SK-N-SH (cell line): ENCODE results near the gene SV2C. TPM values are rescaled to one million over a fixed set of nuclear protein-coding genes. Genes with fewer than 3 reads are reported as not detected.

Source experiments
- CTCF ChIA-PET: fragments of 300-600, 350-600 bp; formaldehyde crosslinking; extraction: SDS; loops from one replicate; lab custom pipeline; 2021; lab: Yijun Ruan, JAX
- POLR2A ChIA-PET: fragments of 350-600 bp; sonication (Branson Sonifier 250); formaldehyde crosslinking; extraction: SDS; loops from one replicate; lab custom pipeline; 2020; ENCODE audit warnings: antibody characterized with exemption, inconsistent platforms; lab: Yijun Ruan, JAX
- DNase-seq: peaks from one replicate; pipeline ENCODE4 v3.0.0; 2012
- H2AFZ ChIP-seq: fragments of 200-600 bp; sonication (generic); 2 replicates; pipeline ENCODE4 v1.8.1; 2016; ENCODE audit warnings: antibody characterized with exemption, mild to moderate bottlenecking, low read depth
- H3F3A ChIP-seq: fragments of 200-600 bp; sonication (generic); replicated peaks from 2 replicates; pipeline ENCODE3; 2016; ENCODE audit warnings: antibody characterized with exemption, mild to moderate bottlenecking; ENCODE audit not compliant: insufficient read depth
- H3K27ac ChIP-seq, 2 experiments: fragments of 200-500 bp in 1 of 2; fragments of 200-600 bp in 1 of 2; sonication (Bioruptor generic) in 1 of 2; sonication (generic), shearing (Covaris generic) in 1 of 2; 2 replicates each; pipeline versions ENCODE4 v1.5.1 to v1.6.1; 2014 to 2016; ENCODE audit warnings: low read depth in 2 of 2, inconsistent platforms in 1 of 2, low read length in 1 of 2, mild to moderate bottlenecking in 1 of 2, mixed read lengths in 1 of 2
- H3K27me3 ChIP-seq: fragments of 200-600 bp; sonication (generic), shearing (Covaris generic); 2 replicates; pipeline ENCODE4 v1.6.1; 2016; ENCODE audit warnings: mixed run types; ENCODE audit not compliant: insufficient read depth
- H3K36me3 ChIP-seq, 2 experiments: fragments of 200-500 bp in 1 of 2; fragments of 200-600 bp in 1 of 2; sonication (Bioruptor generic) in 1 of 2; sonication (generic) in 1 of 2; replicated peaks in 1 of 2; 2 replicates each; pipeline versions ENCODE3 to v1.5.1; 2014 to 2016; ENCODE audit warnings: low read length in 1 of 2, mild to moderate bottlenecking in 1 of 2; ENCODE audit not compliant: insufficient read depth in 2 of 2, control insufficient read depth in 1 of 2
- H3K4me1 ChIP-seq, 2 experiments: fragments of 200-500 bp in 1 of 2; fragments of 200-600 bp in 1 of 2; sonication (Bioruptor generic) in 1 of 2; sonication (generic), shearing (Covaris generic) in 1 of 2; 2 replicates each; pipeline versions ENCODE4 v1.5.1 to v1.6.1; 2014 to 2016; ENCODE audit warnings: low read depth in 1 of 2, low read length in 1 of 2, mixed run types in 1 of 2; ENCODE audit not compliant: insufficient read depth in 2 of 2, control insufficient read depth in 1 of 2
- H3K4me2 ChIP-seq: fragments of 200-600 bp; sonication (generic), shearing (Covaris generic); 2 replicates; pipeline ENCODE4 v1.6.1; 2017; ENCODE audit warnings: mixed run types
- H3K4me3 ChIP-seq, 2 experiments: fragments of 200-500 bp in 1 of 2; fragments of 200-600 bp in 1 of 2; sonication (Bioruptor generic) in 1 of 2; sonication (generic), shearing (Covaris generic) in 1 of 2; 2 replicates each; pipeline versions ENCODE4 v1.5.1 to v1.8.1; 2014 to 2016; ENCODE audit warnings: low read depth in 2 of 2, inconsistent platforms in 1 of 2, low read length in 1 of 2, mild to moderate bottlenecking in 1 of 2, mixed read lengths in 1 of 2, moderate library complexity in 1 of 2
- H3K79me2 ChIP-seq: fragments of 200-600 bp; sonication (generic); 2 replicates; pipeline ENCODE4 v1.8.1; 2017; ENCODE audit warnings: mild to moderate bottlenecking; ENCODE audit not compliant: insufficient read depth
- H3K9ac ChIP-seq: fragments of 200-600 bp; sonication (generic); 2 replicates; pipeline ENCODE4 v1.6.1; 2017; ENCODE audit warnings: mixed run types
- H3K9me2 ChIP-seq: fragments of 200-600 bp; sonication (generic); 2 replicates; pipeline ENCODE4 v1.6.1; 2017; ENCODE audit warnings: mixed run types
- H3K9me3 ChIP-seq: fragments of 200-600 bp; sonication (generic); 2 replicates; pipeline ENCODE4 v1.6.1; 2017; ENCODE audit warnings: mixed run types, mild to moderate bottlenecking, moderate library complexity
- H4K20me1 ChIP-seq: fragments of 200-600 bp; sonication (generic); 2 replicates; pipeline ENCODE4 v1.6.1; 2017; ENCODE audit warnings: mild to moderate bottlenecking, mixed run types; ENCODE audit not compliant: insufficient read depth
- CHD2 ChIP-seq: fragments of 150-350 bp; IDR thresholded peaks from 2 replicates; pipeline ENCODE4 v1.6.1; 2018; ENCODE audit warnings: low read length; ENCODE audit not compliant: partially characterized antibody
- EP300 ChIP-seq, 2 experiments: IDR thresholded peaks; 2 replicates each; pipeline versions ENCODE4 v1.4.0 to v1.6.1; 2012; ENCODE audit warnings: borderline replicate concordance in 1 of 2, low read depth in 1 of 2, low read length in 1 of 2
- JUND ChIP-seq: IDR thresholded peaks from 2 replicates; pipeline ENCODE4 v1.4.0; 2012
- MEF2A ChIP-seq: IDR thresholded peaks from 2 replicates; pipeline ENCODE4 v1.4.0; 2012; ENCODE audit warnings: low read depth, borderline replicate concordance
- MXI1 ChIP-seq: IDR thresholded peaks from 2 replicates; pipeline ENCODE4 v1.6.1; 2012; ENCODE audit warnings: mild to moderate bottlenecking, low read depth, low read length, improper control_type of control experiment
- NFIC ChIP-seq: IDR thresholded peaks from 2 replicates; pipeline ENCODE4 v1.4.0; 2012; ENCODE audit warnings: borderline replicate concordance
- POLR2AphosphoS5 ChIP-seq: IDR thresholded peaks from 2 replicates; pipeline ENCODE4 v1.6.1; 2012; ENCODE audit warnings: low read depth, low read length
- RAD21 ChIP-seq: IDR thresholded peaks from 2 replicates; pipeline ENCODE4 v1.6.1; 2012; ENCODE audit warnings: mild to moderate bottlenecking, low read length
- RCOR1 ChIP-seq: fragments of 150-350 bp; IDR thresholded peaks from 2 replicates; pipeline ENCODE4 v1.6.1; 2017; ENCODE audit warnings: antibody characterized with exemption, low read length
- RXRA ChIP-seq: IDR thresholded peaks from 2 replicates; pipeline ENCODE4 v1.4.0; 2012; ENCODE audit warnings: low read depth, mild to moderate bottlenecking, borderline replicate concordance
- SMC3 ChIP-seq: IDR thresholded peaks from 2 replicates; pipeline ENCODE4 v1.6.1; 2012; ENCODE audit warnings: low read depth, low read length, improper control_type of control experiment
- whole genome bisulfite sequencing: methylation state at CpG from one replicate; pipeline ENCODE4 v1.1.6; 2017; ENCODE audit warnings: low lambda C conversion rate; 5-methylcytosine and 5-hydroxymethylcytosine counted together
- polyA plus RNA-seq, 3 experiments: library from polyadenylated mRNA; depleted of rRNA; stranded (reverse); fragments of >200 nt; gene quantifications; 2 replicates each; pipeline ENCODE4 v1.2.3, GENCODE V29; 2012
- TF ChIP-seq, protein P1 (sequence below): IDR thresholded peaks from 2 replicates; pipeline ENCODE4 v1.4.0; 2012; ENCODE audit warnings: low read depth, borderline replicate concordance
- TF ChIP-seq, protein P2 (sequence below): IDR thresholded peaks from 2 replicates; pipeline ENCODE4 v1.6.1; 2012; ENCODE audit warnings: mild to moderate bottlenecking, low read depth, low read length, moderate library complexity
- TF ChIP-seq, protein P3 (sequence below): IDR thresholded peaks from 2 replicates; pipeline ENCODE4 v1.4.0; 2012; ENCODE audit warnings: low read depth, borderline replicate concordance
- TF ChIP-seq, protein P4 (sequence below): fragments of 150-350 bp; IDR thresholded peaks from 2 replicates; pipeline ENCODE4 v1.6.1; 2016; ENCODE audit warnings: mild to moderate bottlenecking, low read depth, low read length

The SV2C gene
- polyA plus RNA-seq, 1 of the 3 experiments (the other 2 are of a cell fraction), result 0.05 TPM

DNA sequence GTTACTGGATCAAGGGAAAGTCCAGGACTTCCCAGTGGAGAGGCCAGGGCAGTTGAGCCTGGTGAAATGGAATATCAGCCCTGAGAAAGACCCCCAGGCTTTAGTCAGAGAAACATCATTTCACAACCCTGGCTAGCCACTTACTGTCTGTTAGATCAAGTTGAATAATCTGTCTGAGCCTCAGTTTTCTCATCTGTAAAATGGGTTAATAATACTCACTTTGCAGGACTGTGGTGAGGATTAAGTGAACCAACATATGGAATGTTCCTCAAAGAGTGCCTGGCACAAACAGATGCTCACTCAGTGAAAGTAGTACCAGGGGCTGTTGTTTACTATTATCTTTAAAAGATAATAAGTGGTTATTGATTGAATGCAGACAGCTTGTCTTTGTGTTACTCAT lies 110.5 kb downstream of the SV2C start:
- peaks cover 0 to 3% of the 10 kb centered on the region in 2 experiments for H3K36me3 ChIP-seq
- ChIA-PET CTCF (interaction anchor here (1.1 to 3.8 kb wide), 3 partner anchors 16 to 104 kb away, joined by 3 to 14 read pairs (median 4); no protein-coding TSS in a partner anchor), POLR2A (no interaction called here)

DNA sequence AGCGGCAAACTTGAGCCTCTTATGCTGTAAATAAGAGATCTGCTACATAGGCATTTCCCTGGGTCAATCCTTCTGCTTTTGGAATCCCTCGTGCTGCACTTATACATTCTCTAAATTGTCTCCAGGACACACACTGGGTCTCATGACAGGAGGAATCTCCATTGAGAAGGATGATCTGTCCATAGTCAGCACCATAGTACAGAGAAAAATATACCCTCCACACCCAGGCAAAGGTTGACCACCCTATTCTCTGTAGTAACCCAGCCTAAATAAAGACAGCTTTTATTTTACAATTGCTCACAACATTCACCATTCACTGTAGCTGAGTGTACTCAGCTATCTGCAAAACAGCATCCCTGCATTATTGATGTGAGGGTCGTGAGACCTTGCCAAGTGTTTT lies 111.2 kb downstream of the SV2C start:
- no peak for DNase-seq
- Histone ChIP-seq H3K9me3 (no peaks in the 10 kb centered on the region), H3K27ac (no peak overlapping the region), H3K4me1 (peaks cover 0 to 13% of the 10 kb centered on the region in 2 experiments; a peak in 1 of 4 replicates), H3K4me2 (no peak overlapping the region), H4K20me1 (no peaks in the 10 kb centered on the region), H2AFZ (no peak overlapping the region), H3F3A (no peaks in the 10 kb centered on the region), H3K9me2 (no peaks in the 10 kb centered on the region), H3K79me2 (no peaks in the 10 kb centered on the region), H3K9ac (no peak overlapping the region), H3K36me3 (peaks cover 0 to 3% of the 10 kb centered on the region in 2 experiments), H3K4me3 (no peak overlapping the region), H3K27me3 (no peaks in the 10 kb centered on the region)
- POLR2A ChIA-PET, result no interaction called here
- 42% methylated on average over 3 of the region's 3 CpGs for WGBS
- CTCF ChIA-PET, result interaction anchor here (1.1 kb wide), 1 partner anchor 105 kb away, joined by 3 read pairs; no protein-coding TSS in a partner anchor
- TF ChIP-seq, protein P1, sequence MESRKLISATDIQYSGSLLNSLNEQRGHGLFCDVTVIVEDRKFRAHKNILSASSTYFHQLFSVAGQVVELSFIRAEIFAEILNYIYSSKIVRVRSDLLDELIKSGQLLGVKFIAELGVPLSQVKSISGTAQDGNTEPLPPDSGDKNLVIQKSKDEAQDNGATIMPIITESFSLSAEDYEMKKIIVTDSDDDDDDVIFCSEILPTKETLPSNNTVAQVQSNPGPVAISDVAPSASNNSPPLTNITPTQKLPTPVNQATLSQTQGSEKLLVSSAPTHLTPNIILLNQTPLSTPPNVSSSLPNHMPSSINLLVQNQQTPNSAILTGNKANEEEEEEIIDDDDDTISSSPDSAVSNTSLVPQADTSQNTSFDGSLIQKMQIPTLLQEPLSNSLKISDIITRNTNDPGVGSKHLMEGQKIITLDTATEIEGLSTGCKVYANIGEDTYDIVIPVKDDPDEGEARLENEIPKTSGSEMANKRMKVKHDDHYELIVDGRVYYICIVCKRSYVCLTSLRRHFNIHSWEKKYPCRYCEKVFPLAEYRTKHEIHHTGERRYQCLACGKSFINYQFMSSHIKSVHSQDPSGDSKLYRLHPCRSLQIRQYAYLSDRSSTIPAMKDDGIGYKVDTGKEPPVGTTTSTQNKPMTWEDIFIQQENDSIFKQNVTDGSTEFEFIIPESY, result no peak
- TF ChIP-seq, protein P2, sequence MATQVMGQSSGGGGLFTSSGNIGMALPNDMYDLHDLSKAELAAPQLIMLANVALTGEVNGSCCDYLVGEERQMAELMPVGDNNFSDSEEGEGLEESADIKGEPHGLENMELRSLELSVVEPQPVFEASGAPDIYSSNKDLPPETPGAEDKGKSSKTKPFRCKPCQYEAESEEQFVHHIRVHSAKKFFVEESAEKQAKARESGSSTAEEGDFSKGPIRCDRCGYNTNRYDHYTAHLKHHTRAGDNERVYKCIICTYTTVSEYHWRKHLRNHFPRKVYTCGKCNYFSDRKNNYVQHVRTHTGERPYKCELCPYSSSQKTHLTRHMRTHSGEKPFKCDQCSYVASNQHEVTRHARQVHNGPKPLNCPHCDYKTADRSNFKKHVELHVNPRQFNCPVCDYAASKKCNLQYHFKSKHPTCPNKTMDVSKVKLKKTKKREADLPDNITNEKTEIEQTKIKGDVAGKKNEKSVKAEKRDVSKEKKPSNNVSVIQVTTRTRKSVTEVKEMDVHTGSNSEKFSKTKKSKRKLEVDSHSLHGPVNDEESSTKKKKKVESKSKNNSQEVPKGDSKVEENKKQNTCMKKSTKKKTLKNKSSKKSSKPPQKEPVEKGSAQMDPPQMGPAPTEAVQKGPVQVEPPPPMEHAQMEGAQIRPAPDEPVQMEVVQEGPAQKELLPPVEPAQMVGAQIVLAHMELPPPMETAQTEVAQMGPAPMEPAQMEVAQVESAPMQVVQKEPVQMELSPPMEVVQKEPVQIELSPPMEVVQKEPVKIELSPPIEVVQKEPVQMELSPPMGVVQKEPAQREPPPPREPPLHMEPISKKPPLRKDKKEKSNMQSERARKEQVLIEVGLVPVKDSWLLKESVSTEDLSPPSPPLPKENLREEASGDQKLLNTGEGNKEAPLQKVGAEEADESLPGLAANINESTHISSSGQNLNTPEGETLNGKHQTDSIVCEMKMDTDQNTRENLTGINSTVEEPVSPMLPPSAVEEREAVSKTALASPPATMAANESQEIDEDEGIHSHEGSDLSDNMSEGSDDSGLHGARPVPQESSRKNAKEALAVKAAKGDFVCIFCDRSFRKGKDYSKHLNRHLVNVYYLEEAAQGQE, result no peak
- TF ChIP-seq CHD2, result no peak

More for the DNA sequence above, 110.5 kb downstream of the SV2C start:
- Histone ChIP-seq H3K27ac (no peak overlapping the region), H3K79me2 (no peaks in the 10 kb centered on the region), H3K9me2 (no peaks in the 10 kb centered on the region), H3K9ac (no peak overlapping the region), H2AFZ (no peak overlapping the region), H3K9me3 (no peaks in the 10 kb centered on the region), H4K20me1 (no peaks in the 10 kb centered on the region), H3F3A (no peaks in the 10 kb centered on the region), H3K27me3 (no peaks in the 10 kb centered on the region), H3K4me3 (no peak overlapping the region), H3K4me1 (peaks cover 0 to 10% of the 10 kb centered on the region in 2 experiments; a peak in 1 of 4 replicates), H3K4me2 (no peak overlapping the region)
- TF ChIP-seq RXRA (no peak), MEF2A (no peak), RAD21 (no peak), NFIC (no peak), POLR2AphosphoS5 (no peak), JUND (no peak), SMC3 (no peak), MXI1 (no peak), EP300 (IDR thresholded peaks at IDR 0.05; ENCODE audit: borderline replicate concordance in 1 of 2, low read depth in 1 of 2, low read length in 1 of 2) (no peak), RCOR1 (no peak)
- TF ChIP-seq, protein P3, sequence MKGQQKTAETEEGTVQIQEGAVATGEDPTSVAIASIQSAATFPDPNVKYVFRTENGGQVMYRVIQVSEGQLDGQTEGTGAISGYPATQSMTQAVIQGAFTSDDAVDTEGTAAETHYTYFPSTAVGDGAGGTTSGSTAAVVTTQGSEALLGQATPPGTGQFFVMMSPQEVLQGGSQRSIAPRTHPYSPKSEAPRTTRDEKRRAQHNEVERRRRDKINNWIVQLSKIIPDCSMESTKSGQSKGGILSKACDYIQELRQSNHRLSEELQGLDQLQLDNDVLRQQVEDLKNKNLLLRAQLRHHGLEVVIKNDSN, result no peak
- TF ChIP-seq, protein P2, result no peak
- TF ChIP-seq, protein P4, sequence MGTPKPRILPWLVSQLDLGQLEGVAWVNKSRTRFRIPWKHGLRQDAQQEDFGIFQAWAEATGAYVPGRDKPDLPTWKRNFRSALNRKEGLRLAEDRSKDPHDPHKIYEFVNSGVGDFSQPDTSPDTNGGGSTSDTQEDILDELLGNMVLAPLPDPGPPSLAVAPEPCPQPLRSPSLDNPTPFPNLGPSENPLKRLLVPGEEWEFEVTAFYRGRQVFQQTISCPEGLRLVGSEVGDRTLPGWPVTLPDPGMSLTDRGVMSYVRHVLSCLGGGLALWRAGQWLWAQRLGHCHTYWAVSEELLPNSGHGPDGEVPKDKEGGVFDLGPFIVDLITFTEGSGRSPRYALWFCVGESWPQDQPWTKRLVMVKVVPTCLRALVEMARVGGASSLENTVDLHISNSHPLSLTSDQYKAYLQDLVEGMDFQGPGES, result no peak
- DNase-seq, result no peak
